GM21786 (cell line): Measurements from ENCODE around the gene RNF135.
"Not testable (repeated sequence)": the region's sequence is repeated elsewhere in the genome, so short reads cannot be mapped to it uniquely, and the experiment has no call there.

Experiments used
- ATAC-seq: cut with Tn5 transposase; IDR thresholded peaks from one replicate; pipeline ENCODE4 v1.9.1; 2021; ENCODE audit not compliant: unreplicated experiment

RNF135 gene

GRCh38 chr17:30997842-30998241 lies 27.0 kb downstream of the RNF135 start:
- ATAC-seq = no peak

DNA sequence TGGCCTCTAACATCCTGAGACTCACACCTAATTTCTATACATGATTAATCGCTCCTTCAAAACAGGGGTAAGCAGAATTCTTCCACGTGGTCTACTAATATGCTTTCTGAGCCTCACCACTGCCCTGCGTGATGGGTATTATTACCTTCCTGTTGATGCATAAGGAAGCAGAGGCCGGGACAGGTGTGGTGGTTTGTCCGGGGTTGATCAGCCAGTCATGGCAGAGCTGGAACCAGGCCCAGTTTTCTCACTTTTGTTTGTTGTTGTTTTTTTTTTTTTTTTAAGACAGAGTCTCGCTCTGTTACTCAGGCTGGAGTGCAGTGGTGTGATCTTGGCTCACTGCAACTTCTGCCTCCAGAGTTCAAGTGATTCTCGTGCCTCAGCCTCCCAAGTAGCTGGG lies 31.2 kb downstream of the RNF135 start:
- ATAC-seq = no peak

GRCh38 chr17:31003225-31003866 lies 32.5 kb downstream of the RNF135 start:
- no peak for ATAC-seq

DNA sequence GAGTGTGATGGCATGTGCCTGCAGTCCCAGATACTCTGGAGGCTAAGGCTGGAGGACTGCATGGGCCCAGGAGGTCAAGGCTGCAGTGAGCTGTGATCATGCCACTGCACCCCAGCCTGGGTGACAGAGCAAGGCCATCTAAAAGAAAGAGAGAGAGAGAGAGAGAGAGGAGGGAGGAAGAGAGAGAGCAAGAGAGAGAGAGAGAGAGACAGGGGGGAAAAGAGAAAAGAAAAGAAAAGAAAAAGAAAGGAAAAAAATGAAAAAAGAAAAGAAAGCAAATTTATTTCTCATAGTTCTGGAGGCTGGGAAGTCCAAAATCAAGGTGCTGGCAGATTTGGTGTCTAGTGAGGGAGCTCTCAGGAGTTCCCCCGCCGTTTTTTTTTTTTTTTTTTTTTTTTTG lies 33.3 kb downstream of the RNF135 start:
- no peak for ATAC-seq

GRCh38 chr17:31007695-31008373 lies 37.0 kb downstream of the RNF135 start:
- ATAC-seq = no peak

DNA sequence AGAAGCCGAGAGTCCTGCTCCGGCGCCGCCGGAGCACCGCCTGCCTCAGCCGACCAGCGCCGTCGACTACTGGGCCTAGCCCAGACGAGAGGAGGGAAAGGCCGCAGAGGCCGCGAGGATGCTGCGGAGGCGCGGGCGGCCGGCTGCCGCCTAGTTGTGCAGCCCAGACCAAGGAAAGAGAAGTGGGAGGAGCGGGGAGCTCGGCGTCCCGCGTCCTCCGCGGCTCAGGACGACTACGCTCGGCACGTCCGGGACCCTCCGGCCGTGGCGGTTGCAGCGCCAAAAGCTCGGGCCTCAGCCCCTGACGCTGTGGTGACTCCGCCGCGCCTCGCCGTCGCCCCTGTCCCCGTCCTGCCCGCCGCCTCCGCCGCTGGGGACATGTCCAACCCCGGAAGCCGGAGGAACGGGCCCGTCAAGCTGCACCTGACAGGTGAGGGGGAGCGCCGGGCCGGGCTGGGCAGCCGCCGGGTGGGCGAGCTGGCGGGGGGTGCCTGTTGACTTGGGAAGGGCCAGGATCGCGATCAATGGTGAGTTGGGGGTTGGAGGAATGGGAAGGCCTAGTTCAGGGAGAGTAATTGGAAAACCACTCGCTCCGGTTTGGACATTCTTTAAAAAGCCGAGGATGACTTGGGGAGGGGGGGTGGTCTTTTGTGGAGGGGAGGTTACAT lies 37.7 kb downstream of the RNF135 start:
- no peak for ATAC-seq

DNA sequence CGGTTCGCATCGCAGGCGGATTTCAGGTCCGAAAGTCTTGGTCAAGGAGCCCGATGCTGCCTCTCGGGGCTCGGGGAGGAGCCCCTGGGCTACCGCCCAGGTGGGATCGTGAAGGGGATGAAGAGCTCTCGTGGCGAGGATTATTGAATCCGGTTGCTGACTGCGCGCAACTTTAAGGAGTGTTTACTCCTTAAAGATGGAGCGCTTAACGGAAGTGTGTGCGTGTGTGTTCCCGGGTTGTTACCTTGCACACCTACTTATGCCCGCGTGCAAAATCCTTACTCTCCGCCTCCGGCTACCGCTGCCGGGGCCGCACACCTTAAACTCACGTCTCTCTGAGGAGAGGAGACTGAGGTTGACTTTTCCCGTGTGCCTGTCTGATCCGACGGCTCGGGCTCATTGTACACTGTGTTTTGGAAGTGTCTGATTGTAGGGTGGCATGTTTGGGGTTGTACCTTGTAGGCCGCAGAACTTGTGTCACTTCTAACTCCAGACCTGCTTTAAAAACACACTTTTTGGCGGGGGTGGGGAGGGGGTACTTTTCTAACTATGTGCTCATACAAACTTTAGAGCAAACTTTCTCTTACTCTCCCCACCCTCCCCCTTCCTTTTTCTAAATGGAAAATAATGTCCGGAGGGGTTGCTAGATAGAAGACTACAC lies 38.3 kb downstream of the RNF135 start:
- not testable (repeated sequence) for ATAC-seq

DNA sequence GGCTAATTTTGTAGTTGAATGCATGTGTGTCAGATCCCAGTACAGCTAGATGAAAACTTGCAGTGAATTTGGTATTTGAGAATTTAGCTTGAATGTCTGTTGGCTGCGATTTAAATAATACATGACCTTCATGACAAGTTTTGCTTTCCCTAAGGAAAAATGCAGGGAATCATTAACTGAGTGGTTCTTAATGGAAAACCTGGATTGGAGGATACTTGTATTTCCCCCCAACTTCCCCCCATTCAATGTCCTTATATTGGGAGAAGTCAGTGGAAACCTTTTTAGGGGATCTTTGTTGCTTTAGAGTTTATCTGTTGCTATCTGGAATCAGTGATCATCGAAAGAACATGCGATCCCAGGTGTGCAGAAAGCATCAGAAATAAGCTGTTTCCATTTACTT lies 39.2 kb downstream of the RNF135 start:
- ATAC-seq = not testable (repeated sequence)

- no peak for ATAC-seq
Measured at GRCh38 chr17:31013844-31014243, 43.0 kb downstream of the RNF135 start.

GRCh38 chr17:31015639-31016038 lies 44.8 kb downstream of the RNF135 start:
- ATAC-seq = no peak

GRCh38 chr17:31019004-31019403 lies 48.2 kb downstream of the RNF135 start:
- ATAC-seq = no peak

- ATAC-seq = not testable (repeated sequence)
Measured at GRCh38 chr17:31023171-31023570, 52.3 kb downstream of the RNF135 start.

GRCh38 chr17:31031841-31032240 lies 61.0 kb downstream of the RNF135 start:
- ATAC-seq = no peak

GRCh38 chr17:31035611-31036010 lies 64.8 kb downstream of the RNF135 start:
- ATAC-seq = not testable (repeated sequence)

- not testable (repeated sequence) for ATAC-seq
Measured at GRCh38 chr17:31040837-31041236, 70.0 kb downstream of the RNF135 start.

DNA sequence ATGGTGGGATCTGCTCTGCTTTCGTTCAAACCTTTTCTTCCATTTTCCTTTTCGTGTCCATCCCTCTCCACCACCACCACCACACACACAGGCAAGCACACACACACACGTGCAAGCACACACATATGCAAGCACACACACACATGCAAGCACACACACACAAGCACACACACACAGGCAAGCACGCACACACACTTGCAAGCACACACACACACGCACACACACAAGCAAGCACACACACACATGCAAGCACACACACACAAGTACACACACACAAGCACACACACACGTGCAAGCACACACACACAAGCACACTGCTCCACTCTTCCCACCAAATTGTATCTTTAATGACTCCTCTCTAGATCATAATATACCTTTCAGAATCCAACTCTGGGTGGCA lies 71.5 kb downstream of the RNF135 start:
- ATAC-seq = not testable (repeated sequence)

- not testable (repeated sequence) for ATAC-seq
Measured at GRCh38 chr17:31046856-31047425, 76.1 kb downstream of the RNF135 start.

DNA sequence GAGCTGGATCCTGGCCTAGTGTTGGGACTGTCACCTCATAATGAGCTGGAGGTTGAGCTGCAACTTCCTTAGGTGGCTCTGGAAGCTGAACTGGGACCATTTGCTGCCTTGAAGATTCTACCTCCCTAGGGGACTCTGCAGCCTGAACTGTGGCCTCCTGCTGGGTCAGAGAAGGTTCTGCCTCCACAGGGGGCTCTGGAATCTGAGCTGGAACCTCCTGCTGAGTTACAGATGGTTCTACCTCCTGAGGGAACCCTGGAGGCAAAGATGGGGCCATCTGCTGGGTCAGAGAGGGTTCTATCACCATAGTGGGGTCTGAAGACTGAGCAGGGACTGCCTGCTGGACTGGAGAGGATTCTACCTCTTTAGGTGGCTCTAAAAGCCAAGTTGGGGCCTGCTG lies 77.3 kb downstream of the RNF135 start:
- ATAC-seq = no peak

DNA sequence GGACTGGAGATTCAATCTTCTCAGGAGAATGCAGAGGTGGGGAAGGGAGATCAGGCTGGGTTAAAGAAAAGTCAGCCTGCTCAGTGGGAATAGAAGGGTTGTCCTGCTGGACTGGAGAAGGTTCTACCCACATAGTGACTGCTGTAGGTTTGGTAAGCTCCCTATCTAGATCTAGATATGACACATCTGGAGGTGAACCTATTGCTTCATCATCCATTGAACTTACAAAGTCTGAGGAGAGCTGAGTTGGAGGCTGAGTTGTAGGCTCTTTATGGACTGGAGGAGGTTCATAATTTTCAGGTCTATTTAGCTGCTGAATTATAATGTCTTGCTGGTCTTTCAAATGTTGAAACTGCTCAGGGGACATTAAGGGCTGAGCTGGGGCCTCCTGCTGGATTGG lies 77.9 kb downstream of the RNF135 start:
- ATAC-seq = no peak
